ENCODE measurements around the gene KMT2E.

Gene KMT2E

GRCh38 chr7:105010504-105011130, 3.4 kb upstream of the KMT2E start:
- TF ChIP-seq ZNF274 (IDR thresholded peaks at IDR 0.05; ENCODE audit: low read depth, low read length) = no peak
- peak overlapping the region; percentile 88; the same call in 1 of the 2 replicates for H3K4me3 ChIP-seq (ENCODE audit: low read length)

GRCh38 chr7:105011141-105011830, 2.7 kb upstream of the KMT2E start:
- no peak for TF ChIP-seq ZNF274 (IDR thresholded peaks at IDR 0.05; ENCODE audit: low read depth, low read length)
- H3K4me3 ChIP-seq (ENCODE audit: low read length) = peak overlapping the region; percentile 88

GRCh38 chr7:105011831-105012502, 2.0 kb upstream of the KMT2E start:
- peak overlapping the region; percentile 88 for H3K4me3 ChIP-seq (ENCODE audit: low read length)
- no peak for TF ChIP-seq ZNF274 (IDR thresholded peaks at IDR 0.05; ENCODE audit: low read depth, low read length)

- no peak for TF ChIP-seq ZNF274 (IDR thresholded peaks at IDR 0.05; ENCODE audit: low read depth, low read length)
- H3K4me3 ChIP-seq (ENCODE audit: low read length) = peak overlapping the region; percentile 88
These were observed 1.3 kb upstream of the KMT2E start for GRCh38 chr7:105012503-105013220.

GRCh38 chr7:105013221-105013815, 687 bp upstream of the KMT2E start:
- peak overlapping the region; percentile 88 for H3K4me3 ChIP-seq (ENCODE audit: low read length)
- TF ChIP-seq ZNF274 (IDR thresholded peaks at IDR 0.05; ENCODE audit: low read depth, low read length) = no peak

- no peak for TF ChIP-seq ZNF274 (IDR thresholded peaks at IDR 0.05; ENCODE audit: low read depth, low read length)
- peak overlapping the region; percentile 88 for H3K4me3 ChIP-seq (ENCODE audit: low read length)
These were observed 836 bp downstream of the KMT2E start for GRCh38 chr7:105014693-105015389.

GRCh38 chr7:105015390-105015965, 1.5 kb downstream of the KMT2E start:
- peak overlapping the region; percentile 88 for H3K4me3 ChIP-seq (ENCODE audit: low read length)
- no peak for TF ChIP-seq ZNF274 (IDR thresholded peaks at IDR 0.05; ENCODE audit: low read depth, low read length)

GRCh38 chr7:105016068-105016708, 2.2 kb downstream of the KMT2E start:
- no peak for TF ChIP-seq ZNF274 (IDR thresholded peaks at IDR 0.05; ENCODE audit: low read depth, low read length)
- H3K4me3 ChIP-seq (ENCODE audit: low read length) = peak overlapping the region; percentile 88; the same call in 1 of the 2 replicates

GRCh38 chr7:105016709-105017656, 3.0 kb downstream of the KMT2E start:
- TF ChIP-seq ZNF274 (IDR thresholded peaks at IDR 0.05; ENCODE audit: low read depth, low read length) = no peak

GRCh38 chr7:105017657-105018365, 3.8 kb downstream of the KMT2E start:
- no peak for TF ChIP-seq ZNF274 (IDR thresholded peaks at IDR 0.05; ENCODE audit: low read depth, low read length)
- peak overlapping the region; percentile 88 for H3K4me3 ChIP-seq (ENCODE audit: low read length)

More at GRCh38 chr7:105016709-105017656, 3.0 kb downstream of the KMT2E start:
- H3K4me3 ChIP-seq (ENCODE audit: low read length) = peak overlapping the region; percentile 88; the same call in 1 of the 2 replicates

GRCh38 chr7:105019269-105019668, 5.3 kb downstream of the KMT2E start:
- H3K4me3 ChIP-seq (ENCODE audit: low read length) = 0 out of 2 replicates have a peak overlapping the region, but pooled peaks have one; percentile 32
- no peak for TF ChIP-seq ZNF274 (IDR thresholded peaks at IDR 0.05; ENCODE audit: low read depth, low read length)

Data from GM08714 (cell line).